HPDE6-E6E7 (cell line): ENCODE data around the gene GGCX.
A peak's percentile ranks its signal among the peaks of the same experiment; 100 is the strongest.
"Not testable (repeated sequence)": the region's sequence is repeated elsewhere in the genome, so short reads cannot be mapped to it uniquely, and the experiment has no call there.

Experiments
- DNase-seq: peaks from one replicate; pipeline ENCODE4 v3.0.0; 2011; ENCODE audit warnings: missing footprints; ENCODE audit errors: extremely low spot score

Gene GGCX

DNA sequence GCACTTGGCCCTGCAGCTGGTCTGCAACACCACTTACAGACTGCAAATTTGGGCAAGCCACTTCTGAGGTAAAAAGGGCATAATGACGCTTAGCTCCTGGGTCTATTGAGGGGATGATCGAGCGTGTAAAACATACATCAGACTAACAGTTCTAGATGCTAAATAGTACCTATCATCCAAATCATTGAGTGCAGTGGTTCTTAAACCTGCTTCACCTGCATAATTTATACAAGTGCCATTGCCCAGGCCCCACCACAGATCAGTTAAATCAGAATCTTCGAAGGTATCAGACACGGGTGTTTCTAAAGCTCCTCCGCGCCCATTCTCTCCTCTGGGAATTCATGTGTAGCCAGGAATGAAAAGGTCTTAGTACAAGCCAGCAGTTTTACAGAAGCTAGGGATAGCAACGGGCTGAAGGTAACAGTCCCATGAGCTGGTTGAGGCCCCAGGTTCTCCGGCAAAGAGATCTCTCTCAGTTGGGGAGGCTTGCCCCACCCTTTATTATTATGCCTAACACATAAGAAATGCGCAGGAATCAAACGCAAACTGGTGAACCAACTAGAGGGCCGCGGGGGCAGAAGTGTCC is 33.5 kb upstream of the GGCX start:
- DNase-seq: no peak

DNA sequence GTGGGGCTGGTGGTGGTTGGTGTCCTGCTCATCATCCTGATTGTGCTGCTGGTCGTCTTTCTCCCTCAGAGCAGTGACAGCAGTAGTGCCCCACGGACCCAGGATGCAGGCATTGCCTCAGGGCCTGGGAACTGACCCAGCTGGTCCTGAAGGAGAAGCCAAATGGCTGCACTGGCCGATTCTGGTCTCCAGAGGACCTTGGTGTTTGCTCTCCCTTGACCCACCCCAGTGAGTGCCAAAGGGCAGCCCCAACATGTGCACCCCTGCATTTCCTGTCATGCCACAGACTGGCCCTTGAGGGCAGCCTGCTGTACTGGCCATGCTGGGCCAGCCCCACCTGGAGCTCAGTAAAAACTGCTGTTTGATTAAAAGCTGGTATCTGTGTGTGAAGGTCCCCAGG is 31.7 kb upstream of the GGCX start:
- no peak for DNase-seq

DNA sequence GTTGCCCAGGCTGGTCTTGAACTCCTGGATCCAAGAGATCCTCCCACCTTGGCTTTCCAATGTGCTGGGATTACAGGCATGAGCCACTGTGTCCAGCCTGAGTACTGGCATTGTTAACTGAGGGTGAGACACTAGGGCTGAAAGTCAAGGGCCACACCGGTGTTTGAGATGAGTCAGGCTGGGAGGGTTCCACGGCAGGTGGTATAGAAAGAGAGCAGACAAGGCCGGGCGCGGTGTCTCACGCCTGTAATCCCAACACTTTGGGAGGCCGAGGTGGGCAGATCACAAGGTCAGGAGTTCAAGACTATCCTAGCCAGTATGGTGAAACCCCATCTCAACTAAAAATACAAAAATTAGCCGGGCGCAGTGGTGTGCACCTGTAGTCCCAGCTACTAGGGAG is 31.0 kb upstream of the GGCX start:
- not testable (repeated sequence) for DNase-seq

DNA sequence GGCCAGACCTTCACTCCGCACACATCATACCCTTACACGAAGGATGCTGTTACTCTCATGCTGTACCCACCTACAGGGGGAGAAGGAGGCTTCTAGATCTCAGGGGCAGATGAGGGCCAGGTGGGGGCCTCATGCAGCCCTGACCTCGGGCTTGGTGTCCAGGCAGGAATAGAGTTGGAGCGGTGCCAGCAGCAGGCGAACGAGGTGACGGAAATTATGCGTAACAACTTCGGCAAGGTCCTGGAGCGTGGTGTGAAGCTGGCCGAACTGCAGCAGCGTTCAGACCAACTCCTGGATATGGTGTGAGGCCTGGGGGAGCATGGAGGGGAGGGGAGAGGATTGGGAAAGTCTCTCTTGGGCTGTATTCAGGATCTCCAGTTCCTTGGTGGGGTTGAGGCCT is 30.3 kb upstream of the GGCX start:
- no peak for DNase-seq

DNA sequence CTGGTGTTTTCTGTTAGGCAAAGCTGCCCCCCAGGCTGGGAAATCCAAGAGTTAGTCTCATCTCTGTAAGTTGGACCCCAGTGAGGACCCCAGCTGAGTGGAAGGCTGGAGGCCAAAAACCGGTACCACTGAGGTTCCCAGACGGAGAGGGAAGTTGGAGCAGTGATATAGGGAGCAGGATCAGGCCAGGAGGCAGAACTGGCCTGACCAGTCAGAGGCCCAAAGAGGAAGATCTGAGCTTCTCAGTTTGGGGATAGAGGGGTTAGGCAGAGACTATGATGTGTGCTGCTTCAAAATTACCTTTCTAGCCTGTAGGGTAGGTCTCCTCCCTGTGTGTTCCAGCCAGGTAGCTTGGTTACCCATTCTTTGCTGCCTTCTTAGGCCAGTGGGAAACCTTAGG is 29.7 kb upstream of the GGCX start:
- no peak for DNase-seq

DNA sequence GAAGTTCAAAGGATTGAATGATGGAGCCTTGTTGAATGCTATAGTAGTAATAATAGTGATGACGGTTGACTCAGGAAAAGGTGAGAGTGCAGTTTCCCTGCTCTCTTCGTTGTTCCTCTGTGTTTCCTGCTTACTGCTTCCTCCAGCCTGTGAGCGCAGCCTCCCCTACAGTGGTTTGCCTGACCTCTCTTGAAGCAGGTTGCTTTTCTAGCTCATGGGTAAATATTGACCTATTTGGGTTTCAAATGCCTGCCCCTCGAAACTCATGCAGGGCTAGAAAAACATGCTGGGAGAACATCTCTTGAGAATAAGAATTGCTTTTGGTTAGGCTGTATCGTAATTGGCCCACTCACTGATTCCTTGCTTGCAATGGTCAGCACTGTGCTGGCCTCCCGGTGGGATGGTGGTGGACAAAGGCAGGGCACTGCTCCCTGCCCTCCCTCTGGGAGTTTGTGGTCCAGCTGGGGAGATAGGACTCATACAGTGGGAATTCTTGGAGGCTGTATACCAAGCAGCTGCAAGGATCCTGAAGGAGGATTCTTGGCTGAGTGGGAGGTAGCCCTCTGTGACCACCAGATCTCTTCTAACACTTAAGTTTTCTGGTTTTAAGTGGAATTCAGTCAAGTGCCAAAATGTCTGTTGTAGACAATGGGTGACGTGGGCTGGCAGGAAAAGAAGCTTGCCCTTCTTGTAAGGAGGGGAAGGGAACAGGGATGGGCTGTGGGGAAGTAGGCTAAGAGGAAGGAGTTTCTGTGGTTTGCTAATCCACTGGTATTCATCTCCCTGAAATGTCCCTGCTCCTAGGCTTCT is 28.9 kb upstream of the GGCX start:
- no peak for DNase-seq

DNA sequence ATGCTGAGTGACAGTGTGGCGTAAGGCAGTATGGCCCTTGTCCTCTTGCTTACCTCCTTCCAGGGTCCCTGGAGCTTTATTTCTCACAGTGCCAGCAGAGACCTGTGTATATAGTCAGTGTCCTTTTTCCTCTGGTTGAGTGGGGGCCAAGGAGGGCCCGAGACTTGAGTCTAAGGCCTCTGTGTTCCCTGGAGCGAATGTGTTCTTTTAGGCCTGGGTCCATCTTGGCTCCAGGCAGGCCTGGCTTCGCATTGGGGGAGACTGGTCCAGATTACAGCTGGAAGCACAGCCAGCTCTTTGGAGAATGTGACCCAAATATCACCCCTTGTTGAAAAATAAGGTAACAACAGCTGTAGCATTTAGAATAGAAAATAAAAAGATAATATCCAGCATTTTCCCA is 27.9 kb upstream of the GGCX start:
- no peak for DNase-seq

DNA sequence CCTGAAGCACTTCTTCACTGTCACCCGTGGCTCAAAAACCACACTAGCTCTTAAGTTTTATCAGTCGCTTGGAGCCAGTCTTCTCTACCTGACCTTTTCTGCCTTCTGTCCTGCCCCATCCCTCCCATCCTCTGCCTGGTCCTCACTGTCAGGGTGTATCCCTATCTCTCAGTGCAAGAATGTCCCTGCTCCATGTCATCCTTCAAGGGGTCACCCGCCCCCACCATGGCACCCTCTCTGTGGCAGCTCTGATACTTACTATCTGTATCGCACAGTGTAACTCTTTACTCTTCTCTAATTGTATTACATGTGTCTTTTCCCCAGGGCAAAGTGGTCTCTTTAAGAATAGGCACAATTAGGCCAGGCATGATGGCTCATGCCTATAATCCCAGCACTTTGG is 27.4 kb upstream of the GGCX start:
- DNase-seq: no peak

DNA sequence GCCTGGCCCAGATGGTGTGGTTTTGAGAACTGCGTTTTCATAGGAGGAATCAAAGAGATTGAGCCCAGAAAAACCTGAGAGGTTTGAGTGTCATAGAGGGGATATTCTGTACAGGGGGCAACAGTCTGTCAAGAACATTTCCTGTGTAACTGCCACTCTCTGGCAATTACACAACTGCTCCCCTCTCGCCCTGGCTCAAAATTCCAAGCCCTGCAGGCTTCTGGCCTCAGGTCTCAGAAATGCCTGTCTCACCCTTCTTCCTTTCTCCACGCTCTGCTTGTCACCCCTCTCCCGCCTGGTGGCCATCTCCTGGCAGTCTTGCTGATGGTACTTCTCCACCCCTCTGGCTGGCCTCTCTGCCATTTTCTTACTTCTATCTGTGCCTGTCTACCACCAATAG is 26.9 kb upstream of the GGCX start:
- no peak for DNase-seq

DNA sequence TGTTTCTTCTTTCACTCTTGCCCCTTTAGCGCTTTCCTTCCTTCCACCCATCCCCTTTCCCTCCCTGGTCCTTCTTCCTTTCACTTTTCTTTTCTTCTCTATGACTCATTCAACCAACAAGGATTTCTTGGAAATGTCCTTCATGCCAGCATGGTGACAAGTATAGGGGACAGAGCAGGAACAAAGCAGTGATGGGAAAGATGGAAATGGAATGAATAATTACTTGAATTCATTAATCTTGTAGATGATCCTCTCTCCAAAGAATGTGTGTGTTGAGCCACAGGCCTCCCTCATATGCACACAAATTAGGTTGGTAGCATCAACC is 24.4 kb upstream of the GGCX start:
- no peak for DNase-seq

DNA sequence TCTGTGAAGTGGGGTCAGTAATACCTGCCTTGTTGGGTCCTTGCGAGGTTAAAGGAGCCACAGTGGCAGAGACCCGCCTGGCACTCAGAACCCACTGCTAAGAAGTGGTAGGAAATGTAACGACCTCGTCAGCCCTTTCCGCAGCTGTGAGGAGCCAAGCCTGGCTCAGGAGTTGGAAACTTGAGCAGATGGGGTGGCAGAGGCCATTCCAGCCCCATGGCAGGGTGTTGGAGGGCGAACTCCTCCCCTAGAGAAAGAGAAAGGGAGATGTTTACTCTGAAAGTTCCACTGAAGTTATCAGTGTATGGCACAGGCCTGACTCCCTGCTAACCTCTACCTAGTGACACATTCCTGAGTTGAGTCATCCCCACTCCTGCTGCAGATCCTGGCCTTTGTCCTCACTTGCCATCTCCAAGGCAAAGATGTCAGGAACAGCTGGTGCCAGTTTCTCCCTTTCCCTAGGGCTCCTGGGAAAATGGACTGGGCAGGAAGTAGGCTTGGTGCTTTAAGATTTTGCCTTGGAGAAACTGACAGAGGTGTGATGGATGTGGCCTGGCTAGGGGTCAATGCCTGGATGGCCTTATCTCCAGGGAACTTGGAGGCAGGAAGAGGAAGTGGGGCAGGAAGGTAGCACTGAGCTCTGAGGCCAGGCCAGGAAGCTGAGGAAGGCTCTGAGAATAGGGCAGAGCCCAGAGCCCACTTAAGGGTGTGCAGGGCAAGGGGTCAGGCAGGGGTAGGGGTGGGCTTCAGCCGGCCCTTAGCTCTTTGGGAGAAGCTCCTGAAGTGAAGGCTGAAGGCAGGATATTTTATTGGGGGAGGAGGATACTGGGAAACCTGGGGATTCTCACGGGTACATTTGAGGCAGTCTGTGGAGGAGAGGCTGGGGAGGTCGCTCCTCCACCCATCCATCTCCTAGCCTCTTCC is 23.8 kb upstream of the GGCX start:
- DNase-seq: peak; percentile 51

DNA sequence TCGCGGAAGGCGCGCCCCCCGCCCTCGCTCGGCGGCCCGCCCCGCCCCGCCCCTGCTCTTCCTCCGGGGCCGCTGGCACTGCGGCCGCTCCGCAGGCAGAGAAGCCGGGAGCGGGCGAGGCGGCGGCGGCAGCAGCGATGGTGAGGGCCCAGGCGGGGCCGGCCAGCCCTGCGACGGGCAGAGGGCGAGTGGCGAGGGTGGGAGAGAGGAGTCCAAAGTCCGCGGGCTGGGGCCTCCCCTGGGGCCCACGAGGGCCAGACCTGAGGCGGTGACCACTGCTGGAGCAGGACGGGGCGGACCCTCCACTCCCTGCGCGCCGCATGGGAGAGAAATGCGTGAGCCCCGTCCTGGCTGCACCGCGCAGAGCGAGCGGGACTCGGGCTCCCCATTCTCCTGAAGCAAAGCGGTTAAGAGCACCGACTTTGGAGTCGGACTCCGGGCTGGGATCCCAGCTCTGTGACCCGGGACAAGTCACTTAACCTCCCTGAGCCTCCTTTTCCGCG is 23.1 kb upstream of the GGCX start, which contains the start of gene VAMP5:
TSS of gene VAMP5 (plus strand) at position 78 of the 503 bp plus-strand sequence. CDS start at position 138, 60 bp downstream.
- no peak for DNase-seq

DNA sequence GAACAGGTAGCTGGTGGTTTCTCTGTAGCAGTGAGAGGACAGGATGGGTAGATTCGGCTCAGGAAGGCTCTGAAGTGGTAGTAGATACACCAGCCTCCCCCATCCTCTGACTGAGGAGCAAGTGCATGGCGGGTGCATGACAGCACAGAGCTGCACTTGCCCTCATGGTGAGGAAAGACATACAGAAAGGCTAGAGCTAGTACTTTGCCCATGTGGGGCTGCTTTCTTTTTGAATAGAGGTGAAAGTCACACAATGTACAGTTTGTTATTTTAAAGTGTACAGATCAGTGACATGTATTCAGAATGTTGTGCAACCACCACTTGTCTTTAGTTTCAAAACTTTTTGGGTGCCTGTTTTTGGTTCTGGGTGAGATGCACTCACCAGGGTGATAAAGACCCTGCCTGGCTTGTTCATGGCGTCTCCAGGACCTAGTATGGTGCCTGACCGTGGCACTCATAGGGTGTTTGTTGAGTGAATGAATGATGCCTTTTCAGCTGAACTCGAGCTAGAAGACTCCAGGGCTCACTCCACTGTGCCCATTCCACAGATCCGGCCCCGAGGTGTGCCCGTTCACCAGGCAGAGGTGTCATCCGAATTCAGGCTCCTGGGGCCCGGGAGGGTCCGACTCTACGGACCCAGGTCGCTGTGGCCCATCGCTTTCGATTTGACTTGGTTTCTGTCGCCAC is 22.5 kb upstream of the GGCX start:
- DNase-seq: no peak

DNA sequence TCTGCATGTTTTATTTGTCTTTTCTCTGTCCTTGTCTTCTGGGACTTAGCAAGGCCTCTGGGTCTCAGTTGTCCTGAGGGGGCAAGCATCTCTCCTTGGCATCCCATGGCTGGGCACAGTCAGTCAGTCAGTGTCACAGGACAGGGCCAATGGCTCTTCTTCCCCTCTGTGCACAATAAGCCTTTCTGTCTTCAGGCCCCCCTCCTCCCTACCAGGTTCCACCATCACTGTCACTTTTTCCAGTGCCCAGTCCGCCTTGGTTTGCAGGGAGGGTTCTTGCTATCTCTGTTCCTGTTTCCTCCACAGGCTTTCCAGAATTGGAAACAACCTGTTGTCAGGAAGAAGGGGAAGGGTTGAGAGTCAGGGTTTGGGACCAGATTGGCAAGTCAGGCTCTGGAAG is 21.2 kb upstream of the GGCX start:
- no peak for DNase-seq

DNA sequence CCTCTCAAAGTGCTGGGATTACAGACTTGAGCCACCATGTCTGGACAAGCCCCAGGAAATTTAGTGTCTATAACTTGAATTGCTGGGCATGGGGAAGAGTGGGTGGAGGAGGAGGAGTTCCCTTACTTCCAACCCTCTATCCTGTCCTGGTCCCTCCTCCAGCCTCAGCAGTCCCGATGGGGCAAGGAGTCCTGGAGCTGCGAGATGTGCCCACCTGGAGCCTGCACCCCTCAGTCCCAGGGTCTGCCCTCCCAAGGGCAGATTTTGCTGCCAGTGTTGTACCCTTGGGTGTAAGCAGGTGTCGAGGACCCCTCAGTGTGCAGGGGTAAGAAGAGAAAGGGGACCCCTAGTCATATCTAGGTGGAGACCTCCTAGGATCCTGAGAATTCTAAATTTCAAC is 18.9 kb upstream of the GGCX start:
- DNase-seq: no peak

DNA sequence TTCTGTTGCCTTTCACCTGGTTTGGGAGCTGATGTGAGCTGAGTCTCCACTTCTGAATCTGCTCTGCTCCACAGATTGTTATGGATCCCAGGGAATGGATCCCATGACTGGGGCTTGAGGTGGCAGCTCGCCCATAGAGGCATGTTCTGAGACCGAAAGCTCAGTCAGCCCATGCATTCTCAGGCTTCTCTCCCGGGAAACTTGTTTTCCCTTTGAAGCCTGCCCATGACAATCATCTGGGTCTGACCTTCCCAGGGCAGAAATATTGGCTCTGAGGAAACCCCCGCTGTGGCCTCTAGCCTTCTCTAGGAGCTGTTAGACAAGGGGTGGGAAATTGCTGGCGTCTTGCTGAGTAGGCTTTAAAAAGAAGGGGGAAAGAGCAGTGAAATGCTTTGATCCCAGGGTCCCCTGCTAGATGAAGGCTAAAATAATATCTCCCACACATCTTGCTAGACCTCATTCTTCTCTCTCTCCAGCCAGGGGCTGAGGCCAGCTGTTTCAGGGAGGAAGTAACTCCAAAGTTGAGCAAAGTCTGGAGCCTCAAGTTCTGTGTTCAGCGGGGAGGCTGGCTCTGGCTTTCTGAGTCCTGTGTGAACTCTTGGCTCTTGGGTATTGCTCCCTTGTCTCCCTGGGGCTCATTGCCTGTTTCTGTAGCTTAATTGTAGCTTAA is 18.1 kb upstream of the GGCX start:
- no peak for DNase-seq

DNA sequence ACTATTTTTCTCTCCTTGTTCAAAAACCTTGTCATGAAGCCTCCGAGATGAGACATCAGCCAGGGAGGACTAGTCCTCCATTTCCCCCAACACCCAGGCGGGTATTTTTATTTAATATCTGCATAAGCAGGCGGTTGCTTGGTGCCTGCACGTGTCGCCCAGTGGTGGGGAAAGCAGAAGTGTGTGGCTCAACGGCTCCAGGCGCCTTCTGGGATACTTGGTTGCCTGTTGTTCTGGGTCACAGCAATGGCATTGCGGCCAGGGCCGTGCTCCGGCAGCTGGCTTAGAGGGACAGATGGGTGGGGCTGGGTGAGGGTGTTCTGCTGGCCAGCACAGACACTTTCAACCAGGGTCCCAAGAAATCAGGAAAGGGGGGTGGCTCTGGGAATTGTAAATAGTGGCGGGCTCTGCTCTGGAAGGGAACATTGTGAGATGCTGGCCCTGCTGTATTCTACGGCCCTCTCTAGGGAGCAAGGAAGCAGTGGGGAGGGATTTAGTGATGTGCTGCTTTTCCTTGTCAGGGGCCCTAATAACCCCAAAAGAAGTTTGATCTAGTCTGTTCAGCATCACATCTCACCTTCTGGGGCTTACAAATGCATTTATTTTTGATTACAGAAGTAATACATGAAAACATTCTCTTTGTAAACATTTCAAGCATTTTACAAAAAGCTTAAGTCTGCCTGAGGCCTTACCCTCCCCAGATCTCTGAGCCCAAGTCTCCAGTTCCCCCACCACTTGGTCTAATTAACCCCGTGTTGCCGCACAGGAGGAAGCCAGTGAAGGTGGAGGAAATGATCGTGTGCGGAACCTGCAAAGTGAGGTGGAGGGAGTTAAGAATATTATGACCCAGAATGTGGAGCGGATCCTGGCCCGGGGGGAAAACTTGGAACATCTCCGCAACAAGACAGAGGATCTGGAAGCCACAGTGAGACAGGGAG is 17.2 kb upstream of the GGCX start:
- DNase-seq: no peak

DNA sequence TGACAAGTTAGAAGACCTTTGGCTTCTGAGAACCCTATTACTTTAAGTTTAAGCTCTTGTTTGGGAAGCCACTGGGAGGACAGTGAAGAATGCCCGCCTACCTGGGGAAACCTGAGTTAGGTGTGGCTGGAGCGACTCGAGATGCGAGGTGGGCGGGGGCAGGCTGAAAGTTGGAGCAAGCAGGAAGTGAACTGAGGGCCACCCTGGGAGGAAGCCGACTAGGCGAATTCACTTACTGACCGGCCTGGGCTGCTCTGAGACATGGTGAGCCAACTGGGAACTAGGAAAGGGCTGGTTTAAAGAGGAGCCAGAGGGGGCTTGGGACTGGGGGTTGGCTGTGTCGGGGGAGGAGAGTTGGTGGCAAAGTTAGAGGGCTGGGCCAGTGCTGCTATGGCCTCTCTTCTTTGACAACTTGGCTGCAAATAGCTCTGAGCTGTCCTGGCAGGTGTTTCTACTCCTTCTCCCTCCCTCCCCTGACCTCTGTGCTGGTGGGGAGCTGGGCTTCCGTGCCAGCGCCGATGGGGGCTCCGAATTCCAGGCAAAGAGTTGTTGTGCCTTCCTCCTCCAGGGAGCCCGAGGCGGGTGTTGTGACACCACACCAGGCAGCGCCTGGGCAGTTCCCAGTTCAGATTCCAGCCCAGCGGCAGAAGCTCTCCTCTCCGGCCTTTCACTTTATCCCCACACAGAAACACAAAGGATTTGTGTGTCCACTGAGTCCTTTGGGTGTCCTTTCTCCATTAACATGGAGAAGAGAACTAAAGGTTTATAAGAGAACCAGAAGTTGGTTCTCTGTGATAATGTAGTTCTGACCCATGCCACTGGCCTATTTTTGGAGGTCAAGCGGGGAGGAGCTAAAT is 16.3 kb upstream of the GGCX start, which contains the start of gene VAMP8:
TSS of gene VAMP8 (plus strand) at position 201 of the 857 bp plus-strand sequence. CDS start at position 262, 61 bp downstream.
- peak; percentile 95 for DNase-seq

DNA sequence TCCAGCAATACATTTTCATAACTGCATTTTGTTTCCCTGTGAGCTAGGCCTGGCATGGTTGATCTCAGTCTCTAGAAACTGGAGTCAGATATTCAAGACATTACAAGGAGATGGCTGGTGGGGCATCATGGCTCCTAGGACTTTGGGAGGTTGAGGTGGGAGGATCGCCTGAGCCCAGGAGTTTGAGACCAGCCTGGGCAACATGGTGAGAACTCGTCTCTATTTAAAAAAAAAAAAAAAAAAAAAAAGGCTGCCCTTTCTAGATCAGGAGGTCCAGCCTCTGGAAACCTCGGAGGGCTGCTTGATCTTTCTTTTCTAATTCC is 15.7 kb upstream of the GGCX start:
- DNase-seq: no peak
